GM10248 (cell line): Measurements from ENCODE around the gene CFAP100.
A peak's percentile ranks its signal among the peaks of the same experiment; 100 is the strongest.

Experiments used
- CTCF ChIA-PET: fragments of 300-600 bp; sonication (Branson Sonifier 250); formaldehyde crosslinking; extraction: SDS; loops from one replicate; lab custom pipeline; 2021; ENCODE audit warnings: antibody characterized with exemption; lab: Yijun Ruan, JAX
- POLR2A ChIA-PET: fragments of 350-650 bp; sonication (Branson Sonifier 250); formaldehyde crosslinking; extraction: SDS; loops from one replicate; lab custom pipeline; 2020; ENCODE audit warnings: antibody characterized with exemption; lab: Yijun Ruan, JAX
- DNase-seq: peaks from one replicate; pipeline ENCODE4 v3.0.0; 2012; ENCODE audit errors: extremely low spot score
- CTCF ChIP-seq: IDR thresholded peaks from 2 replicates; pipeline ENCODE4 v1.5.1; 2012; ENCODE audit warnings: mild to moderate bottlenecking, low read depth; ENCODE audit errors: extremely low read depth, missing control alignments, control extremely low read depth

CFAP100 gene

GRCh38 chr3:126423191-126424038, 28.7 kb downstream of the CFAP100 start:
- no peak for TF ChIP-seq CTCF
- ChIA-PET POLR2A (no interaction called here), CTCF (interaction anchor here (1.0 kb wide), 1 partner anchor 67 kb away, joined by 3 read pairs; no protein-coding TSS in a partner anchor)
- DNase-seq, result no peak

DNA sequence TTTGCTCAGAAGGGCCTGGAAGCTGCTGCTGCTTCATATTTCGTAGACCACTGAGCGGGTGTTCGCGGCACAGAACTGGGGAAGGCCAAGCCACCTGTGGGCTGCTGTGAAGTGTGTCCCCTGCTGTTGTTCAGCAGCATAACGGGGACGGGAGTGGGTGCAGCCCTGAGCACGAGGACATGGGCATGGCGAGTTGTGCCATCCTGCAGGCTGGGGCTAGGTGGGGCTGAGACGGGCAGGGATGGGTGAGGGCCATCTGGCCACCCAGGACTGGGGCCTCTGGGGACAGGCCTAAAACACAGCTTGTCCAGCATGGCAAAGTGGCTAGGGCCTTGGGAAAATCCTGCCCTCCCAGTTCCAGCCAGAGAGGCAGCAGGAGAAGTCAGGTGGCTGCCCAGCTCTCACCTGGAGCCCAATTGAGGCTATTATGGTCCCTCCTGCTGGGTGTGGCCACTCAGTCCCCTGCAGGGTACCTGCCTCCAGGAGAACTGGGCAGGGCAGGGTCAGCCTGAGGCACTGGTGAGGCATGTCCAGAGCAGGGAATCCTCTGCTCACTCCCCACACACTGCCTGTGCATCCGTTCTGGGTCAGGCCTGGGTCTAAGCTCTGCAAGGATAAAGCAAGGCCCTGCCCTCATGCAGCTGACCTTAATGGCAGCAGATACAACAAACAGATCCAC, 29.5 kb downstream of the CFAP100 start:
- CTCF ChIA-PET, result no interaction called here
- no peak for DNase-seq
- POLR2A ChIA-PET, result no interaction called here

DNA sequence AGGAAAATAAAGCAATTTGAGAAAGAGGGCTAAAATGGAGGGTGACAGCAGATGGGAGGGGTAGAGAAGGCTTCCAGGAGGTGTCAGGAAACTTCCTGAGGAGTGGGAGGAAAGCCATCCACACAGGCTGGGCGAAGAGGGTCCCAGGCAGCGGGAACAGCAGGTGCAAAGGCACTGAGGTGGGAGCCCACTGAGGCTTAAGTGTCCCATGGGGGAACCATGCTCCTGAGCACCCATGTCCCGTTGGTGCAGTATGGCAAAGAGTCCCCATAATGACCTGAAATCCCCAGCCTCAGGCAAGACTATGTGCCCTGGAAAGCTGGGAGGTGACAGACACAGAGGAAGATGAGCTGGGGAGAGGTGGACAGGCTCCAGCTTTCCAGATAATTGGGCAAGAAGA, 30.0 kb downstream of the CFAP100 start:
- ChIA-PET POLR2A (no interaction called here), CTCF (no interaction called here)
- no peak for DNase-seq
- no peak for TF ChIP-seq CTCF

More for the DNA sequence above, 29.5 kb downstream of the CFAP100 start:
- no peak for TF ChIP-seq CTCF

GRCh38 chr3:126431103-126431534, 36.4 kb downstream of the CFAP100 start:
- POLR2A ChIA-PET, result no interaction called here
- CTCF ChIA-PET, result interaction anchor here (1.0 to 1.8 kb wide), 3 partner anchors 9 to 44 kb away, joined by 3 to 5 read pairs (median 3); no protein-coding TSS in a partner anchor
- DNase-seq, result peak; percentile 77
- no peak for TF ChIP-seq CTCF

- POLR2A ChIA-PET, result no interaction called here
Observed at GRCh38 chr3:126432361-126433104, 37.8 kb downstream of the CFAP100 start.

More at GRCh38 chr3:126432361-126433104, 37.8 kb downstream of the CFAP100 start:
- no peak for TF ChIP-seq CTCF
- CTCF ChIA-PET, result interaction anchor here (1.2 kb wide), 1 partner anchor 9 kb away, joined by 3 read pairs; no protein-coding TSS in a partner anchor
- DNase-seq, result no peak
